Hepatocyte (in vitro differentiated cells): Measurements from ENCODE around the gene RUFY4.

ENCODE experiments used
- EZH2 ChIP-seq: fragments of 200-600 bp; sonication (generic); IDR thresholded peaks from 2 replicates; pipeline ENCODE4 v1.6.1; 2016; ENCODE audit warnings: antibody characterized with exemption, mild to moderate bottlenecking, borderline replicate concordance
- TF ChIP-seq, protein P1 (sequence below): fragments of 200-600 bp; sonication (generic); IDR thresholded peaks from 2 replicates; pipeline ENCODE4 v1.5.1; 2016; ENCODE audit warnings: antibody characterized with exemption, mild to moderate bottlenecking; ENCODE audit not compliant: poor library complexity

DNA sequence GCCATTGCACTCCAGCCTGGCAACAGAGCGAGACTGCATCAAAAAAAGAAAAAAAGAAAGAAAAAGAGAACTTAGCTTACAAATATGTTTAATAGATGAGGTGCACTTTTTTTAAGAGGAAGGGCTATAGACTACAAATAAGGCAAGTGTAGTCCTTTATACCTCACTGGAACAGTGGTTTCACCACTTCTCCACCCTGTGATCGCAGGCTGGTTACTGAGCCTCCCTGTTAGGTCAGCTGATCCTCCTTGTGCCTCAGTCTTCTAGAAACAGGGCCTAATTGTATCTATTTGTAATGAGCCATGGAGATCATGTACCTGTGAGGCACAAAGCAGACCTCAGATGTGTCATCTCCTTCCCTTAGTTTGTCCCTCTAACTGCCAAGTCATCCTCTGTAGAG is 61.3 kb downstream of the RUFY4 start:
- TF ChIP-seq EZH2: no peak
- TF ChIP-seq, protein P1, sequence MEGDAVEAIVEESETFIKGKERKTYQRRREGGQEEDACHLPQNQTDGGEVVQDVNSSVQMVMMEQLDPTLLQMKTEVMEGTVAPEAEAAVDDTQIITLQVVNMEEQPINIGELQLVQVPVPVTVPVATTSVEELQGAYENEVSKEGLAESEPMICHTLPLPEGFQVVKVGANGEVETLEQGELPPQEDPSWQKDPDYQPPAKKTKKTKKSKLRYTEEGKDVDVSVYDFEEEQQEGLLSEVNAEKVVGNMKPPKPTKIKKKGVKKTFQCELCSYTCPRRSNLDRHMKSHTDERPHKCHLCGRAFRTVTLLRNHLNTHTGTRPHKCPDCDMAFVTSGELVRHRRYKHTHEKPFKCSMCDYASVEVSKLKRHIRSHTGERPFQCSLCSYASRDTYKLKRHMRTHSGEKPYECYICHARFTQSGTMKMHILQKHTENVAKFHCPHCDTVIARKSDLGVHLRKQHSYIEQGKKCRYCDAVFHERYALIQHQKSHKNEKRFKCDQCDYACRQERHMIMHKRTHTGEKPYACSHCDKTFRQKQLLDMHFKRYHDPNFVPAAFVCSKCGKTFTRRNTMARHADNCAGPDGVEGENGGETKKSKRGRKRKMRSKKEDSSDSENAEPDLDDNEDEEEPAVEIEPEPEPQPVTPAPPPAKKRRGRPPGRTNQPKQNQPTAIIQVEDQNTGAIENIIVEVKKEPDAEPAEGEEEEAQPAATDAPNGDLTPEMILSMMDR: no peak
